ENCODE data around the gene PLEKHG1. TPM values are rescaled to one million over a fixed set of nuclear protein-coding genes. Genes with fewer than 3 reads are reported as not detected.
A peak's percentile ranks its signal among the peaks of the same experiment; 100 is the strongest.

PLEKHG1 gene
- total RNA-seq, 6 donors from 2014 or later = 16.3 to 45.4 (median 29.2) TPM

- TF ChIP-seq POLR2A (IDR thresholded peaks at IDR 0.05) (no peak), CTCF (IDR thresholded peaks at IDR 0.05) (no peak), POLR2AphosphoS5 (IDR thresholded peaks at IDR 0.05) (no peak), EP300 (IDR thresholded peaks at IDR 0.05) (no peak)
- H3K27ac ChIP-seq = peak overlapping the region in 3 of 4 donors; percentile 12 to 54 (median 53)
- peaks cover 17 to 32% (median 24%) of the 10 kb centered on the region in 4 donors for H3K4me1 ChIP-seq
- H3K4me3 ChIP-seq = peak overlapping the region in 3 of 4 donors; percentile 15 to 38 (median 28)
- DNase-seq (no peak), ATAC-seq (ENCODE audit: low FRiP score in 2 of 2) (peak in 1 of 2 donors; percentile 76)
- H3K9me3 ChIP-seq = no peaks in the 10 kb centered on the region
- WGBS, 2 donors = 4 to 8% methylated on average over 6 of the region's 6 CpGs
- no peaks in the 10 kb centered on the region for H3K27me3 ChIP-seq
- no peaks in the 10 kb centered on the region for H3K36me3 ChIP-seq
These were observed 41.9 kb downstream of the PLEKHG1 start for GRCh38 chr6:150641398-150642139.

DNA sequence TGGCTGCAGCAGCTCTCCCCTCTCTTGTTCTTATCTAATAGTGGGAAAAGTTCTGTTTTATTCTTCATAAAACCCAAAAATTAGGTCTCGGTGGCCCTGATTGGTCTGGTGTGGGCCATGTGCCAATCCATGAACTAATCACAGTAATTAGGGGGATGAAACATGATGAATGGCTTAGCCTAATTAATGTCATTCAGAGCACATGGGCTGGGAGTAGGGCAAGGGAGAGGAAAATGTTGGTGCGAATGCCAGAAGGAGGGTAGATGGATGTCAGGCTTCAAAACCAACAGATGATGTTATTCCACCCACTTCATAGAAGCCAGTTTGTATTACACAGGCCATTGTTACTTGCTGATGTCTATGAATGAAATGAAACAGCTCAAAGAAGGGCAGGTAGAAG lies 46.5 kb downstream of the PLEKHG1 start:
- TF ChIP-seq CTCF (IDR thresholded peaks at IDR 0.05) (no peak), POLR2A (IDR thresholded peaks at IDR 0.05) (no peak), EP300 (IDR thresholded peaks at IDR 0.05) (no peak), POLR2AphosphoS5 (IDR thresholded peaks at IDR 0.05) (no peak)
- H3K36me3 ChIP-seq = no peaks in the 10 kb centered on the region
- peaks cover 6 to 13% (median 10%) of the 10 kb centered on the region in 4 donors for H3K4me1 ChIP-seq
- no peaks in the 10 kb centered on the region for H3K9me3 ChIP-seq
- ATAC-seq (ENCODE audit: low FRiP score in 2 of 2) = no peak
- no peak overlapping the region for H3K27ac ChIP-seq
- DNase-seq = no peak
- H3K4me3 ChIP-seq = no peak overlapping the region
- H3K27me3 ChIP-seq = no peaks in the 10 kb centered on the region
- 89 to 93% methylated on average over 2 of the region's 2 CpGs for WGBS, 2 donors

- TF ChIP-seq POLR2A (IDR thresholded peaks at IDR 0.05) (no peak), EP300 (IDR thresholded peaks at IDR 0.05) (no peak), POLR2AphosphoS5 (IDR thresholded peaks at IDR 0.05) (no peak), CTCF (IDR thresholded peaks at IDR 0.05) (no peak)
- ATAC-seq (ENCODE audit: low FRiP score in 2 of 2) = no peak
- Histone ChIP-seq H3K27ac (no peak overlapping the region), H3K36me3 (no peaks in the 10 kb centered on the region), H3K4me1 (peaks cover 3 to 8% (median 6%) of the 10 kb centered on the region in 4 donors), H3K4me3 (no peak overlapping the region), H3K27me3 (no peaks in the 10 kb centered on the region), H3K9me3 (no peaks in the 10 kb centered on the region)
- 89 to 98% methylated on average over 3 of the region's 3 CpGs for WGBS, 2 donors
- no peak for DNase-seq
These were observed 47.4 kb downstream of the PLEKHG1 start for GRCh38 chr6:150647051-150647450.

Other genes with a start within 250 kb of the PLEKHG1 start
- gene IYD, start 230.9 kb upstream of the PLEKHG1 start, total RNA-seq = 1 to 10 TPM in 4 of 6 donors, under 1 TPM in 2; under 0.01 to 3.2 (median 1.7) TPM